WTC11 (cell line): ENCODE measurements around the gene ADAMTS15.

ENCODE experiments used
- ATF1 ChIP-seq: sonication (generic); formaldehyde crosslinking; IDR thresholded peaks from 2 replicates; pipeline ENCODE4 v1.8.1; 2023; ENCODE audit warnings: mild to moderate bottlenecking, moderate library complexity, missing genetic modification reagents
- ATF6 ChIP-seq: sonication (generic); formaldehyde crosslinking; IDR thresholded peaks from 2 replicates; pipeline ENCODE4 v1.8.1; 2023; ENCODE audit warnings: mild to moderate bottlenecking, missing genetic modification reagents
- CTCF ChIP-seq: fragments of 200-600 bp; IDR thresholded peaks from 2 replicates; pipeline ENCODE4 v1.8.0; 2022; ENCODE audit warnings: antibody characterized with exemption
- E2F1 ChIP-seq: sonication (generic); formaldehyde crosslinking; IDR thresholded peaks from 2 replicates; pipeline ENCODE4 v1.8.0; 2022; ENCODE audit warnings: mild to moderate bottlenecking, missing genetic modification reagents
- FOXP1 ChIP-seq: sonication (generic); formaldehyde crosslinking; IDR thresholded peaks from 2 replicates; pipeline ENCODE4 v1.8.0; 2022; ENCODE audit warnings: missing genetic modification reagents, mild to moderate bottlenecking, moderate library complexity, borderline replicate concordance
- IRF2 ChIP-seq: sonication (generic); formaldehyde crosslinking; IDR thresholded peaks from 2 replicates; pipeline ENCODE4 v1.8.0; 2022; ENCODE audit warnings: low read depth, missing genetic modification reagents, borderline replicate concordance

GRCh38 chr11:130478881-130479280 is 30.4 kb downstream of the ADAMTS15 start:
- TF ChIP-seq ATF1 (CRISPR knock-in tag): no peak
- no peak for TF ChIP-seq CTCF
- TF ChIP-seq FOXP1: no peak
- TF ChIP-seq E2F1 (CRISPR knock-in tag): no peak
- no peak for TF ChIP-seq IRF2 (CRISPR knock-in tag)
- TF ChIP-seq ATF6: no peak
